Spleen (tissue), 11 donors: ENCODE data around the gene TPST2. TPM values are rescaled to one million over a fixed set of nuclear protein-coding genes. Genes with fewer than 3 reads are reported as not detected.

Experiments used
- DNase-seq: peaks from one replicate; pipeline ENCODE4 v3.0.0-alpha.2; 2020
- H3K27ac ChIP-seq, 8 donors: fragments of 200-600 bp; sonication (generic) in 7 of 8; 1 replicate in 4 of 8; 2 replicates in 4 of 8; pipeline versions ENCODE4 v1.5.0 to v1.8.0; 2016 to 2021; ENCODE audit warnings: inconsistent platforms in 4 of 8, mild to moderate bottlenecking in 4 of 8, moderate library complexity in 1 of 8
- H3K27me3 ChIP-seq, 7 donors: fragments of 200-600 bp; sonication (generic) in 6 of 7; replicated peaks in 1 of 7; 1 replicate in 4 of 7; 2 replicates in 3 of 7; pipeline versions ENCODE4 v1.5.0 to v1.8.0; 2016 to 2021; ENCODE audit warnings: inconsistent platforms in 3 of 7, mild to moderate bottlenecking in 1 of 7
- H3K36me3 ChIP-seq, 6 donors: fragments of 200-600 bp; sonication (generic) in 5 of 6; 1 replicate in 4 of 6; 2 replicates in 2 of 6; pipeline versions ENCODE4 v1.5.0 to v1.8.0; 2016 to 2021; ENCODE audit warnings: inconsistent platforms in 2 of 6
- H3K4me1 ChIP-seq, 6 donors: fragments of 200-600 bp; sonication (generic) in 5 of 6; 1 replicate in 3 of 6; 2 replicates in 3 of 6; pipeline versions ENCODE4 v1.5.0 to v1.8.0; 2016 to 2021; ENCODE audit warnings: inconsistent platforms in 3 of 6
- H3K4me3 ChIP-seq, 8 donors: fragments of 200-600 bp; sonication (generic) in 7 of 8; 1 replicate in 4 of 8; 2 replicates in 4 of 8; pipeline versions ENCODE4 v1.5.0 to v1.8.0; 2016 to 2021; ENCODE audit warnings: inconsistent platforms in 4 of 8, mild to moderate bottlenecking in 4 of 8, moderate library complexity in 2 of 8
- H3K9me3 ChIP-seq, 8 donors: fragments of 200-600 bp; sonication (generic) in 7 of 8; 1 replicate in 4 of 8; 2 replicates in 4 of 8; pipeline versions ENCODE4 v1.5.0 to v1.8.0; 2016 to 2021; ENCODE audit warnings: inconsistent platforms in 4 of 8
- CTCF ChIP-seq, 11 experiments: fragments of 200-600 bp in 7 of 11; fragments of 450-650 bp in 4 of 11; sonication (generic) in 4 of 11; IDR thresholded peaks in 8 of 11; conservative IDR thresholded peaks in 3 of 11; 1 replicate in 7 of 11; 2 replicates in 4 of 11; pipeline versions ENCODE4 v1.4.0 to v1.8.0; 2016 to 2021; ENCODE audit warnings: antibody characterized with exemption in 11 of 11, inconsistent platforms in 4 of 11, mild to moderate bottlenecking in 1 of 11
- POLR2A ChIP-seq, 3 donors: fragments of 450-650 bp; IDR thresholded peaks; one replicate each; pipeline ENCODE4 v1.5.1; 2017; ENCODE audit warnings: antibody characterized with exemption in 3 of 3, mild to moderate bottlenecking in 1 of 3
- POLR2AphosphoS5 ChIP-seq, 3 donors: sonication (generic); formaldehyde crosslinking; IDR thresholded peaks; one replicate each; pipeline ENCODE4 v1.5.1; 2017; ENCODE audit warnings: antibody characterized with exemption in 3 of 3
- WGBS, 5 donors: extraction: QIAGEN DNeasy Blood & Tissue Kit in 3 of 5; methylation state at CpG; one replicate each; pipeline versions ENCODE4 v1.1.5 to v1.1.7; 2013 to 2018; 5-methylcytosine and 5-hydroxymethylcytosine counted together
- intact Hi-C: fragments of 100-400 bp; cut with DNase I; formaldehyde crosslinking; loops from one replicate; pipeline ENCODE4 v1.15.0; 2023; ENCODE audit warnings: low total_unique reads
- polyA plus RNA-seq, 3 donors: library from polyadenylated mRNA; stranded (reverse); fragments of 200-250 nt; gene quantifications; one replicate each; pipeline ENCODE4 v1.2.1, GENCODE V29; 2013
- total RNA-seq, 7 donors: library from RNA; depleted of rRNA in 3 of 7; stranded (reverse); fragments of >200 nt in 3 of 7; fragmentation: NEBNext Ultra II Directional in 4 of 7; extraction: Animal tissue kit (Norgen Biotek cat#: 25700) in 4 of 7; gene quantifications; one replicate each; pipeline versions ENCODE4 v1.1.0 to v1.2.1, GENCODE V29; 2016 to 2021
- donor health status: healthy with polysubstance abuse.
- donor health status: DM: no; HTN: no; CAD: no; lungs with moderate emphysema.
- donor health status: DM: no; HTN: no; CAD: no.
- donor health status: Bipolar disorder and iron deficiency.
- donor health status: healthy.
- donor health status: DM: no; HTN: no; CAD: no.
- donor health status: DM: yes; HTN: yes; CAD: no.

Gene TPST2
- total and polyA plus RNA-seq, 10 donors: 14.6 to 119 (median 54.3) TPM

- WGBS, 5 donors: 90 to 94% (median 92%) methylated on average over 4 of the region's 4 CpGs
- intact Hi-C loops: no loop called here
- TF ChIP-seq CTCF (IDR thresholded peaks at IDR 0.05 in 8 of 11, conservative IDR thresholded peaks at IDR 0.05 in 3 of 11) (no peak), POLR2A (IDR thresholded peaks at IDR 0.05) (no peak), POLR2AphosphoS5 (IDR thresholded peaks at IDR 0.05) (no peak)
- DNase-seq: peak; percentile 17
- Histone ChIP-seq H3K27me3 (no peaks in the 10 kb centered on the region), H3K4me1 (peaks cover 6 to 49% (median 16%) of the 10 kb centered on the region in 6 donors), H3K36me3 (no peaks in the 10 kb centered on the region), H3K27ac (no peak overlapping the region), H3K9me3 (no peaks in the 10 kb centered on the region), H3K4me3 (no peak overlapping the region)
Observed at GRCh38 chr22:26597480-26597879, 7.5 kb upstream of the TPST2 start.

- no peak for TF ChIP-seq POLR2AphosphoS5 (IDR thresholded peaks at IDR 0.05)
- TF ChIP-seq CTCF (IDR thresholded peaks at IDR 0.05 in 8 of 11, conservative IDR thresholded peaks at IDR 0.05 in 3 of 11): no peak
- no peak for TF ChIP-seq POLR2A (IDR thresholded peaks at IDR 0.05)
- no peaks in the 10 kb centered on the region for H3K36me3 ChIP-seq
- no peak overlapping the region for H3K27ac ChIP-seq
- no peak overlapping the region for H3K4me3 ChIP-seq
- peak; percentile 44 for DNase-seq
- no peaks in the 10 kb centered on the region for H3K27me3 ChIP-seq
- WGBS, 5 donors: 69 to 86% (median 79%) methylated on average over 4 of the region's 4 CpGs
- no peaks in the 10 kb centered on the region for H3K9me3 ChIP-seq
- peaks cover 10 to 54% (median 21%) of the 10 kb centered on the region in 6 donors for H3K4me1 ChIP-seq
- intact Hi-C loops: no loop called here
Observed at GRCh38 chr22:26597026-26597425, 7.1 kb upstream of the TPST2 start.

- H3K9me3 ChIP-seq: no peaks in the 10 kb centered on the region
- DNase-seq: no peak
- TF ChIP-seq CTCF (IDR thresholded peaks at IDR 0.05 in 8 of 11, conservative IDR thresholded peaks at IDR 0.05 in 3 of 11) (no peak), POLR2A (IDR thresholded peaks at IDR 0.05) (no peak), POLR2AphosphoS5 (IDR thresholded peaks at IDR 0.05) (no peak)
- H3K27me3 ChIP-seq: no peaks in the 10 kb centered on the region
- no peak overlapping the region for H3K4me3 ChIP-seq
- intact Hi-C loops: no loop called here
- peaks cover 15 to 64% (median 41%) of the 10 kb centered on the region in 6 donors for H3K4me1 ChIP-seq
- WGBS, 5 donors: 29 to 57% (median 35%) methylated on average over 1 of the region's 1 CpG
- H3K36me3 ChIP-seq: no peaks in the 10 kb centered on the region
- H3K27ac ChIP-seq: peak overlapping the region in 3 of 8 donors; percentile 59 to 97 (median 74)
Observed at GRCh38 chr22:26593763-26594162, 3.8 kb upstream of the TPST2 start.

GRCh38 chr22:26592421-26592891 lies 2.5 kb upstream of the TPST2 start:
- H3K9me3 ChIP-seq: peaks cover 0 to 3% (median 0%) of the 10 kb centered on the region in 8 donors
- no peaks in the 10 kb centered on the region for H3K36me3 ChIP-seq
- intact Hi-C loops: no loop called here
- peaks cover 18 to 67% (median 55%) of the 10 kb centered on the region in 6 donors for H3K4me1 ChIP-seq
- TF ChIP-seq POLR2A (IDR thresholded peaks at IDR 0.05) (no peak), POLR2AphosphoS5 (IDR thresholded peaks at IDR 0.05) (peak in 2 of 3 donors; percentile 69 to 71), CTCF (IDR thresholded peaks at IDR 0.05 in 8 of 11, conservative IDR thresholded peaks at IDR 0.05 in 3 of 11) (no peak)
- DNase-seq: peak; percentile 87
- WGBS, 5 donors: 18 to 40% (median 29%) methylated on average over 4 of the region's 4 CpGs
- no peaks in the 10 kb centered on the region for H3K27me3 ChIP-seq
- H3K4me3 ChIP-seq: peak overlapping the region in 1 of 8 donors; percentile 32
- H3K27ac ChIP-seq: peak overlapping the region in 6 of 8 donors; percentile 33 to 97 (median 58)
